GM18907 (cell line): ENCODE measurements around the gene CCT8L2.
"Not testable (repeated sequence)": the region's sequence is repeated elsewhere in the genome, so short reads cannot be mapped to it uniquely, and the experiment has no call there.

Experiments used
- ATAC-seq: cut with Tn5 transposase; IDR thresholded peaks from one replicate; pipeline ENCODE4 v1.9.1; 2021; ENCODE audit warnings: mild to moderate bottlenecking, moderate library complexity; ENCODE audit not compliant: unreplicated experiment

Gene CCT8L2

GRCh38 chr22:16559056-16559955 is 33.3 kb downstream of the CCT8L2 start:
- ATAC-seq: no peak

- ATAC-seq: not testable (repeated sequence)
These were observed 34.1 kb downstream of the CCT8L2 start for GRCh38 chr22:16558376-16558945.

GRCh38 chr22:16557511-16557910 is 35.1 kb downstream of the CCT8L2 start:
- not testable (repeated sequence) for ATAC-seq

GRCh38 chr22:16555077-16555994 is 37.3 kb downstream of the CCT8L2 start:
- not testable (repeated sequence) for ATAC-seq

- ATAC-seq: not testable (repeated sequence)
These were observed 49.3 kb downstream of the CCT8L2 start for GRCh38 chr22:16543310-16543709.
